IMR-90 (cell line): ENCODE measurements around the gene ZNF646. TPM values are rescaled to one million over a fixed set of nuclear protein-coding genes. Genes with fewer than 3 reads are reported as not detected.

Source experiments
- ATAC-seq: fragments of 200-7000 bp; cut with Tn5 transposase; 2 replicates; pipeline ENCODE4 v1.9.1; 2020; ENCODE audit warnings: low read depth, mild to moderate bottlenecking, moderate library complexity
- BruUV-seq: library from RNA; stranded (reverse); fragments of 400-500 nt; replicated peaks from 2 replicates; lab custom pipeline; 2021; lab: Mats Ljungman, UMichigan
- CTCF ChIA-PET: fragments of 300-600 bp; formaldehyde crosslinking; extraction: SDS; loops from one replicate; lab custom pipeline; 2021; ENCODE audit warnings: antibody characterized with exemption; lab: Yijun Ruan, JAX
- POLR2A ChIA-PET: fragments of 300-600 bp; sonication (Branson Sonifier 250); formaldehyde crosslinking; loops from one replicate; lab custom pipeline; 2022; ENCODE audit warnings: antibody characterized with exemption; ENCODE audit not compliant: unreplicated experiment; lab: Charles Lee
- DNase-seq: peaks from one replicate; pipeline ENCODE4 v3.0.0; 2013
- H2AFZ ChIP-seq: replicated peaks from 2 replicates; pipeline ENCODE3; 2013; ENCODE audit warnings: low read length, mild to moderate bottlenecking; ENCODE audit not compliant: poor library complexity
- H2AK5ac ChIP-seq: 2 replicates; pipeline ENCODE4 v1.6.1; 2013; ENCODE audit warnings: low read depth, low read length, inconsistent platforms
- H2AK9ac ChIP-seq: replicated peaks from 2 replicates; pipeline ENCODE3; 2013; ENCODE audit warnings: mild to moderate bottlenecking, low read depth, low read length, moderate library complexity; ENCODE audit not compliant: poor library complexity
- H2BK120ac ChIP-seq: 2 replicates; pipeline ENCODE4 v1.6.1; 2013; ENCODE audit warnings: low read depth, low read length, inconsistent platforms
- H2BK15ac ChIP-seq: 3 replicates; pipeline ENCODE4 v1.6.1; 2013; ENCODE audit warnings: low read depth, low read length, inconsistent platforms
- H2BK20ac ChIP-seq: 2 replicates; pipeline ENCODE4 v1.6.1; 2013; ENCODE audit warnings: low read depth, mild to moderate bottlenecking, inconsistent platforms, low read length, moderate library complexity
- H2BK5ac ChIP-seq: 2 replicates; pipeline ENCODE4 v1.6.1; 2013; ENCODE audit warnings: mild to moderate bottlenecking, low read depth, low read length, inconsistent platforms; ENCODE audit not compliant: poor library complexity, severe bottlenecking
- H3K14ac ChIP-seq: replicated peaks from 2 replicates; pipeline ENCODE4 v1.6.1; 2013; ENCODE audit warnings: low read depth, low read length, inconsistent platforms
- H3K18ac ChIP-seq: 2 replicates; pipeline ENCODE4 v1.6.1; 2013; ENCODE audit warnings: low read depth, low read length, control low read depth
- H3K23ac ChIP-seq: 2 replicates; pipeline ENCODE4 v1.6.1; 2013; ENCODE audit warnings: low read depth, low read length, inconsistent platforms
- H3K27ac ChIP-seq: 2 replicates; pipeline ENCODE4 v1.5.1; 2013; ENCODE audit warnings: mild to moderate bottlenecking, control low read depth, low read length; ENCODE audit not compliant: insufficient read depth
- H3K27me3 ChIP-seq: 2 replicates; pipeline ENCODE4 v1.6.1; 2013; ENCODE audit warnings: low read length; ENCODE audit not compliant: control insufficient read depth, insufficient read depth
- H3K36me3 ChIP-seq: 2 replicates; pipeline ENCODE4 v1.6.1; 2013; ENCODE audit warnings: low read length, mixed read lengths; ENCODE audit not compliant: control insufficient read depth, insufficient read depth
- H3K4ac ChIP-seq: 2 replicates; pipeline ENCODE4 v1.6.1; 2013; ENCODE audit warnings: low read depth, low read length, inconsistent platforms
- H3K4me1 ChIP-seq: 2 replicates; pipeline ENCODE4 v1.6.1; 2013; ENCODE audit warnings: low read length, mixed read lengths; ENCODE audit not compliant: control insufficient read depth, insufficient read depth
- H3K4me2 ChIP-seq: 2 replicates; pipeline ENCODE4 v1.6.1; 2013; ENCODE audit warnings: low read depth, mild to moderate bottlenecking, control low read depth, low read length, moderate library complexity
- H3K4me3 ChIP-seq: 2 replicates; pipeline ENCODE4 v1.5.1; 2013; ENCODE audit warnings: low read depth, mild to moderate bottlenecking, control low read depth, low read length, moderate library complexity; ENCODE audit not compliant: insufficient read depth
- H3K56ac ChIP-seq: 2 replicates; pipeline ENCODE4 v1.6.1; 2013; ENCODE audit warnings: low read length, inconsistent platforms; ENCODE audit not compliant: insufficient read depth; ENCODE audit errors: extremely low read depth
- H3K79me1 ChIP-seq, 2 experiments: 2 replicates each; pipeline ENCODE4 v1.6.1; 2013; ENCODE audit warnings: low read length in 2 of 2, inconsistent platforms in 1 of 2, low read depth in 1 of 2
- H3K9ac ChIP-seq: 2 replicates; pipeline ENCODE4 v1.6.1; 2013; ENCODE audit warnings: low read depth, low read length, control low read depth
- H3K9me1 ChIP-seq: 2 replicates; pipeline ENCODE4 v1.6.1; 2013; ENCODE audit warnings: low read length, inconsistent platforms; ENCODE audit not compliant: insufficient read depth
- H3K9me3 ChIP-seq: 2 replicates; pipeline ENCODE4 v1.6.1; 2013; ENCODE audit warnings: low read length; ENCODE audit not compliant: control insufficient read depth, insufficient read depth
- H4K20me1 ChIP-seq: 2 replicates; pipeline ENCODE4 v1.6.1; 2013; ENCODE audit warnings: low read length, inconsistent platforms; ENCODE audit not compliant: insufficient read depth
- H4K5ac ChIP-seq: 2 replicates; pipeline ENCODE4 v1.6.1; 2013; ENCODE audit warnings: mild to moderate bottlenecking, low read depth, low read length, control low read depth
- H4K8ac ChIP-seq, 2 experiments: 2 replicates each; pipeline ENCODE4 v1.6.1; 2013; ENCODE audit warnings: low read depth in 2 of 2, low read length in 2 of 2, control low read depth in 1 of 2, inconsistent platforms in 1 of 2
- H4K91ac ChIP-seq: 2 replicates; pipeline ENCODE4 v1.6.1; 2013; ENCODE audit warnings: low read depth, low read length, inconsistent platforms; ENCODE audit not compliant: insufficient read depth
- BHLHE40 ChIP-seq: fragments of 150-350 bp; IDR thresholded peaks from 2 replicates; pipeline ENCODE4 v1.6.1; 2016; ENCODE audit warnings: mild to moderate bottlenecking, low read depth, low read length
- CHD1 ChIP-seq: IDR thresholded peaks from 2 replicates; pipeline ENCODE4 v1.6.1; 2012; ENCODE audit warnings: low read depth, low read length, improper control_type of control experiment
- FOS ChIP-seq: fragments of 150-350 bp; IDR thresholded peaks from 2 replicates; pipeline ENCODE4 v1.6.1; 2016; ENCODE audit warnings: low read depth, low read length
- MAZ ChIP-seq: IDR thresholded peaks from 2 replicates; pipeline ENCODE4 v1.6.1; 2012; ENCODE audit warnings: low read depth, mild to moderate bottlenecking, low read length, improper control_type of control experiment, moderate library complexity, borderline replicate concordance
- SMC3 ChIP-seq: fragments of 150-350 bp; IDR thresholded peaks from 2 replicates; pipeline ENCODE4 v1.6.1; 2016; ENCODE audit warnings: low read depth, mild to moderate bottlenecking, antibody characterized with exemption, low read length, moderate library complexity
- WGBS, 2 experiments: methylation state at CpG; one replicate each; pipeline versions ENCODE4 v1.1.5 to v1.1.7; 2013; ENCODE audit warnings: missing lambda C conversion rate in 2 of 2; ENCODE audit not compliant: insufficient read length in 1 of 2; ENCODE audit errors: extremely low coverage in 2 of 2; 5-methylcytosine and 5-hydroxymethylcytosine counted together
- dilution Hi-C: fragments of 300-500 bp; cut with HindIII; formaldehyde crosslinking; loops from one replicate; pipeline ENCODE4 v1.14.3; 2018; ENCODE audit warnings: low sequenced_read_pairs; ENCODE audit not compliant: unreplicated experiment
- in situ Hi-C: fragments of 300-500 bp; cut with MboI; formaldehyde crosslinking; loops from 3 replicates; pipeline ENCODE4 v1.14.3; 2019; ENCODE audit warnings: low sequenced_read_pairs, inconsistent platforms, mixed read lengths
- intact Hi-C: fragments of 100-400 bp; cut with micrococcal nuclease; formaldehyde crosslinking; loops from 2 replicates; pipeline ENCODE4 v1.10.0; 2022
- polyA plus RNA-seq, 3 experiments: library from polyadenylated mRNA; depleted of rRNA; stranded (reverse); fragments of >200 nt; gene quantifications; 2 replicates each; pipeline ENCODE4 v1.2.3, GENCODE V29; 2012; ENCODE audit warnings: low replicate concordance in 1 of 3
- total RNA-seq: library from RNA; depleted of rRNA; stranded (reverse); fragments of >200 nt; gene quantifications from 2 replicates; pipeline ENCODE4 v1.2.3, GENCODE V29; 2012

The ZNF646 gene
- total and polyA plus RNA-seq, 2 of the 4 experiments (the other 2 are of a cell fraction), result 4.9 to 6.8 TPM

GRCh38 chr16:31094424-31095120 lies 20.4 kb downstream of the ZNF646 start, which contains the start of gene VKORC1:
VKORC1 (minus strand) TSS chr16:31094797; CDS start chr16:31094729, 68 bp downstream.
- Histone ChIP-seq H3K9me3 (peaks cover under 1% of the 10 kb centered on the region; the same call in 1 of the 2 replicates), H4K91ac (peak within 1 kb of the TSS; percentile 74; the same call in 1 of the 2 replicates), H2AFZ (peak within 1 kb of the TSS; percentile 96), H2BK20ac (no peak within 1 kb of the TSS), H3K4me3 (peak within 1 kb of the TSS; percentile 91), H3K9me1 (peaks cover 15% of the 10 kb centered on the region), H3K4me2 (peak within 1 kb of the TSS; percentile 98), H3K23ac (peak within 1 kb of the TSS; percentile 95), H2AK9ac (peak within 1 kb of the TSS; percentile 100), H3K4me1 (peaks cover 3% of the 10 kb centered on the region), H3K18ac (peak within 1 kb of the TSS; percentile 12), H4K5ac (peak within 1 kb of the TSS; percentile 91), H3K4ac (peak within 1 kb of the TSS; percentile 79), H3K79me1 (peaks cover 34 to 52% of the 10 kb centered on the region in 2 experiments; a peak in 3 of 4 replicates), H3K9ac (peak within 1 kb of the TSS; percentile 96), H3K56ac (peak within 1 kb of the TSS; percentile 65), H4K20me1 (peaks cover 17% of the 10 kb centered on the region), H3K27ac (peak within 1 kb of the TSS; percentile 63), H2BK15ac (no peak within 1 kb of the TSS; the same call in 2 of the 3 replicates), H2BK5ac (peak within 1 kb of the TSS; percentile 67), H3K36me3 (peaks cover 11% of the 10 kb centered on the region), H2BK120ac (peak within 1 kb of the TSS; percentile 27; the same call in 1 of the 2 replicates), H3K27me3 (no peaks in the 10 kb centered on the region), H2AK5ac (peak within 1 kb of the TSS; percentile 96), H4K8ac (peak within 1 kb of the TSS; percentile 86 to 96), H3K14ac (peak within 1 kb of the TSS; percentile 96)
- dilution Hi-C loops, result no loop called here
- in situ Hi-C loops, result no loop called here
- POLR2A ChIA-PET, result no interaction called here
- WGBS, 2 experiments, result 0% methylated on average over 45 of the region's 69 CpGs; no CpG with 5 or more reads in 1 of the 2 experiments
- BruUV-seq, result no TSS peak
- DNase-seq (peak; percentile 97), ATAC-seq (peak; percentile 96)
- CTCF ChIA-PET, result interaction anchor here (1.0 kb wide), 1 partner anchor 48 kb away, joined by 3 read pairs; no protein-coding TSS in a partner anchor
- TF ChIP-seq FOS (0 out of 2 replicates have a peak, but pooled peaks have one; percentile 4), BHLHE40 (no peak; the same call in 1 of the 2 replicates), SMC3 (no peak), MAZ (peak; percentile 41; the same call in 1 of the 2 replicates), CHD1 (no peak)
- intact Hi-C loops, result loop anchor here (1.0 to 5.0 kb wide), 3 partner anchors 48 to 110 kb away; partner anchors contain the start of genes HSD3B7 and STX4
